NT2/D1 (cell line): ENCODE measurements around the gene ERLEC1.
"Not testable (repeated sequence)": the region's sequence is repeated elsewhere in the genome, so short reads cannot be mapped to it uniquely, and the experiment has no call there.

ENCODE experiments used
- DNase-seq: peaks from one replicate; pipeline ENCODE4 v3.0.0-alpha.2; 2011; ENCODE audit warnings: low read depth, low spot score
- H3K27me3 ChIP-seq: 2 replicates; pipeline ENCODE4 v1.6.0; 2011; ENCODE audit warnings: mild to moderate bottlenecking; ENCODE audit not compliant: insufficient read length, insufficient read depth
- H3K36me3 ChIP-seq: 2 replicates; pipeline ENCODE4 v1.6.1; 2011; ENCODE audit warnings: mild to moderate bottlenecking, low read length, mixed read lengths; ENCODE audit not compliant: insufficient read depth, insufficient read length
- H3K4me1 ChIP-seq: 2 replicates; pipeline ENCODE4 v1.5.1; 2011; ENCODE audit not compliant: insufficient read depth, insufficient read length
- H3K4me3 ChIP-seq: 2 replicates; pipeline ENCODE4 v1.5.1; 2011; ENCODE audit warnings: low read depth; ENCODE audit not compliant: insufficient read length
- H3K9ac ChIP-seq: 2 replicates; pipeline ENCODE4 v1.6.0; 2011; ENCODE audit warnings: low read depth; ENCODE audit not compliant: insufficient read length
- H3K9me3 ChIP-seq: 2 replicates; pipeline ENCODE4 v1.5.1; 2011; ENCODE audit warnings: mild to moderate bottlenecking, low read length; ENCODE audit not compliant: insufficient read depth
- SUZ12 ChIP-seq: IDR thresholded peaks from 2 replicates; pipeline ENCODE4 v1.6.1; 2011; ENCODE audit not compliant: insufficient read length, insufficient read depth; ENCODE audit errors: extremely low read depth
- YY1 ChIP-seq: IDR thresholded peaks from 2 replicates; pipeline ENCODE4 v1.6.1; 2011; ENCODE audit not compliant: insufficient read length, insufficient read depth
- ZNF274 ChIP-seq: IDR thresholded peaks from 2 replicates; pipeline ENCODE4 v1.6.1; 2011; ENCODE audit warnings: mild to moderate bottlenecking, low read depth, low read length

ERLEC1 gene

DNA sequence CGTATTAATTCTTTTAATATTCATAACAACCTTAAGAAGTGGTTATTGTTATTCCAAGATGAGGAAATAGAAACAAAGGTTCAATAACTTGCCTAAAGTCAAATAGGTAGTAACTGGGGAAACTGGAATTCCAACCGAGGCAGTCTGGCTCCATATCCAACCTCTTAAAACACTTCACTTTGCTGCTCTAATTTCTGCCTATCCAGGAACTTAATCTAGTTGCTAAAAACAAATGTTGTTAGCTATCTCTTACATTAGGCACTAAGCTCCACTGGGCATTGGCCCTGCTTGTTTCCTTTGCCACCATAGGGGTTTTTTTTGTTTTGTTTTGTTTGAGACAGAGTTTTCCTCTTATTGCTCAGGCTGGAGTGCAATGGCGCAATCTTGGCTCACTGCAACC, 24.8 kb downstream of the ERLEC1 start:
- Histone ChIP-seq H3K4me1 (no peaks in the 10 kb centered on the region), H3K9ac (no peak overlapping the region), H3K27me3 (no peaks in the 10 kb centered on the region), H3K36me3 (peaks cover 47% of the 10 kb centered on the region), H3K4me3 (no peak overlapping the region), H3K9me3 (no peaks in the 10 kb centered on the region)
- TF ChIP-seq YY1 (no peak), SUZ12 (no peak), ZNF274 (no peak)
- no peak for DNase-seq

DNA sequence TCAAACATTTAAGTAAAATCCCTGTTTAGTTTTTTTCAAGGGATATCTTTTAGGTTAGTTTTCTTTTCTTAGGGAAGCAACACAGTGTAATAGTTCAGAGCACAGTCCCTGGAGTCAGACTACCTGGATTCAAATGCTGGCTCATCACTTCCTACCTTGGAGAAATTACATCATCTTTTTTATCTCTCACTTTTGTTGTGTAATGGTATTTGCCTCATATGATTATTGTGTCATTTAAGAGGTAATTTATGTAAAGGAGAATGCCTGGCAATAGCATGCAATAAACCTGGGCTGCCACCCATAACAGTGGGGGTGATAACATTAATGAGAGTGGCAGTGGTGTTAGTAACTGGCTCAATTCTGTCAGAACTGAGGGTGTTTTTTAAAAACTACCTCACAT, 26.3 kb downstream of the ERLEC1 start:
- Histone ChIP-seq H3K36me3 (peaks cover 46% of the 10 kb centered on the region), H3K9ac (no peak overlapping the region), H3K27me3 (no peaks in the 10 kb centered on the region), H3K4me3 (no peak overlapping the region), H3K9me3 (no peaks in the 10 kb centered on the region), H3K4me1 (no peaks in the 10 kb centered on the region)
- TF ChIP-seq ZNF274 = no peak
- TF ChIP-seq YY1 = no peak
- TF ChIP-seq SUZ12 = no peak
- DNase-seq = no peak

DNA sequence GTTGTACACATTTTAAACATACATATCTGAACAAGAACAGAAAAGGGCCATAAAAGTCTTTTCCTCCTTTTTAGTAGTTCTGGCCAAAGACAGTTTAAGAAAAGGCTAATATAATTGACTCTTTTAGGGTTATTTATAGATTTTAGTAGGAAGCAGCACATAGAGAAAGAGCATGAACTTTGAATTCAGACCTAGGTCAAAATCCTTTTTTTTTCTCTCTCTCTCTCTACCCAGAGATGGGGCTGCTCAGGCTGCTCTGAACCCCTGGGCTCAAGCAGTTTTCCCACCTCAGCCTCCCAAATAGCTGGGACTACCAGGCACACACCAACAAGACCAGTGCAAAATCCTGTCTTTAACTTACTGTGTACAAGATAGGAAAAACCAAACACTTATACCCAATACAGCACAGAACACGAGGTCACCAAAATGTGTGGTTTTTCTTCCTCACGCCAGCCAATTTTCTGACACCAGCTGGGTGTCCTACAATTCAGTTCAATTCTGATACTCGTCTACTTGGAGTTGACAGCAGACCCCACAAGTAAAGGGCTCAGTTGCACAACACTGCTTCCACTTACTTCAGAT, 32.1 kb downstream of the ERLEC1 start:
- no peaks in the 10 kb centered on the region for H3K27me3 ChIP-seq
- DNase-seq = no peak
- no peaks in the 10 kb centered on the region for H3K4me1 ChIP-seq

DNA sequence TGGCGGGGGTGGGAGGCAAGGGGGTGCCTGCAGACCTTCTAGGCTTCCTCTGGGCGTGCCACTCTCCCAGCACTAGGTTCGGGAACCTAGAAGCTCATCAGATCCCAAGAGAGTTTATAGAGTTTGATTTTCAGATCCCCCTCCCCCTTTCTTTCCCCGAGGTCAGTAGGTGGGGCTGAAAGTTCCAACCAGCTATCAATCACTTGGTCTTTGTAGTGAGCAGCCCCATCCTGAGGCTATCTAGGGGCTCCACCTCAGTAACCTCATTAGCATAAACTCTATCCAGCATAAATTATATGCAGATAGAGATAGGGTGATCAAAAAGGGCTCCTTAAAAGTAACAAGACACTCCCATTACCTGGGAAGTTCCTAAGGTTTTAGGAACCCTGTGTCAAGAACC, 32.8 kb downstream of the ERLEC1 start:
- H3K4me1 ChIP-seq = no peaks in the 10 kb centered on the region
- H3K27me3 ChIP-seq = no peaks in the 10 kb centered on the region
- TF ChIP-seq SUZ12 = no peak
- no peak for TF ChIP-seq ZNF274
- no peak for TF ChIP-seq YY1
- no peak for DNase-seq
- H3K9me3 ChIP-seq = no peaks in the 10 kb centered on the region
- peaks cover 16% of the 10 kb centered on the region for H3K36me3 ChIP-seq
- no peak overlapping the region for H3K9ac ChIP-seq
- H3K4me3 ChIP-seq = no peak overlapping the region

More for the DNA sequence above, 32.1 kb downstream of the ERLEC1 start:
- no peak overlapping the region for H3K4me3 ChIP-seq
- no peaks in the 10 kb centered on the region for H3K9me3 ChIP-seq
- H3K9ac ChIP-seq = no peak overlapping the region
- no peak for TF ChIP-seq YY1
- TF ChIP-seq SUZ12 = no peak
- no peak for TF ChIP-seq ZNF274
- peaks cover 17% of the 10 kb centered on the region for H3K36me3 ChIP-seq

DNA sequence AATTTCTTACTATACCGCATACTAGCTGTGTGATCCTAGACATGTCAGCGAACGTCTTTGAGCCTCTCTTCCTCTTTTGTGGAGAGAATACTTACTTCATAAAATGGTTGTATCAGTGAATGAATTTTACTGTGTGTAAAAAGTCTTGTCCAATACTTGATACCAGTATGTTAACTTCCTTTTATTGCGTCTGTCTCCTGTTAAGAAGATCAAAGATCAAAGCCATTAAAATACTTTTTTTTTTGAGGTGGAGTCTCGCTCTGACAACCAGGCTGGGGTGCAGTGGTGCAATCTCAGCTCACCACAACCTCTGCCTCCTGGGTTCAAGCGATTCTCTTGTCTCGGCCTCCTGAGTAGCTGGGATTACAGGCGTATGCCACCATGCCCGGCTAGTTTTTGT, 33.2 kb downstream of the ERLEC1 start:
- DNase-seq = no peak
- TF ChIP-seq ZNF274 (no peak), YY1 (no peak), SUZ12 (no peak)
- H3K9me3 ChIP-seq = no peaks in the 10 kb centered on the region
- no peaks in the 10 kb centered on the region for H3K27me3 ChIP-seq
- H3K9ac ChIP-seq = no peak overlapping the region
- no peaks in the 10 kb centered on the region for H3K4me1 ChIP-seq
- peaks cover 16% of the 10 kb centered on the region for H3K36me3 ChIP-seq
- no peak overlapping the region for H3K4me3 ChIP-seq

DNA sequence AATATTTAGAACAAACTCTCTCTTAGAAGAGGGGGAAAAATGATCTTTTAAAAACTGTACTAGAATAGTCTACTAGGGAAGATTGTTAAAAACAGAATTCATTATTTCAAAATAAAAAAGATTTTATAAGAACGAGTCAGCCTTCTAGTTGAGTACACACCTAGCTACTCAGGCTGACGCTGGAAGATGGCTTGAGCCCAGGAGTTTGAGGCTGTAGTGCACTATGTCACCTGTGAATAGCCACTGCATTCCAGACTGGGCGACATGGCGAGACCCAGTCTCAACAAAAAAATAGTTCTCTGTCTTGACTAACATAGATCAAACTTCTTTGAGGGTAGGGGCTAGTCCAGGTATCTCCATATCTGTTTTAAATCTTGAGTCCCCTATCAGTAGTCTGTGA, 33.9 kb downstream of the ERLEC1 start:
- TF ChIP-seq SUZ12 = no peak
- TF ChIP-seq ZNF274 = no peak
- TF ChIP-seq YY1 = no peak
- Histone ChIP-seq H3K4me1 (no peaks in the 10 kb centered on the region), H3K4me3 (no peak overlapping the region), H3K9me3 (no peaks in the 10 kb centered on the region), H3K9ac (no peak overlapping the region), H3K36me3 (peaks cover 12% of the 10 kb centered on the region), H3K27me3 (no peaks in the 10 kb centered on the region)
- no peak for DNase-seq

DNA sequence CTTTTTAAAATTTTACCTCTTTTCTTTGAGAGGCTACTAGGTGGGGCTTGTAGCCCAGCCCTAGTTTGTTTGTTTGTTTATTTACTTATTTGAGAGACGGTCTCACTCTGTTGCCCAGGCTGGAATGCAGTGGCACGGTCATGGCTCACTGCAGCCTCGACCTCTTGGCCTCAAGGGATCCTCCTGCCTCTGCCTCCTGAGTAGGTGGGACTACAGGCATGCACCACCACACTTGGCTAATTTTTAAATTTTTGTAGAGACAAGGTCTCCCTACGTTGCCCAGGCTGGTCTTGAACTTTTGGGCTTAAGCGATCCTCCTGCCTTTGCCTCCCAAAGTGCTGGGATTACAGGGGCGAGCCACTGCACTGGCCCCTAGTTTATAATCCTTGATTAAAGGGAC, 35.0 kb downstream of the ERLEC1 start:
- H3K9ac ChIP-seq = no peak overlapping the region
- H3K27me3 ChIP-seq = no peaks in the 10 kb centered on the region
- DNase-seq = no peak
- TF ChIP-seq SUZ12 (no peak), ZNF274 (no peak), YY1 (no peak)
- H3K4me1 ChIP-seq = no peaks in the 10 kb centered on the region
- no peaks in the 10 kb centered on the region for H3K9me3 ChIP-seq
- no peak overlapping the region for H3K4me3 ChIP-seq
- H3K36me3 ChIP-seq = peaks cover 9% of the 10 kb centered on the region

DNA sequence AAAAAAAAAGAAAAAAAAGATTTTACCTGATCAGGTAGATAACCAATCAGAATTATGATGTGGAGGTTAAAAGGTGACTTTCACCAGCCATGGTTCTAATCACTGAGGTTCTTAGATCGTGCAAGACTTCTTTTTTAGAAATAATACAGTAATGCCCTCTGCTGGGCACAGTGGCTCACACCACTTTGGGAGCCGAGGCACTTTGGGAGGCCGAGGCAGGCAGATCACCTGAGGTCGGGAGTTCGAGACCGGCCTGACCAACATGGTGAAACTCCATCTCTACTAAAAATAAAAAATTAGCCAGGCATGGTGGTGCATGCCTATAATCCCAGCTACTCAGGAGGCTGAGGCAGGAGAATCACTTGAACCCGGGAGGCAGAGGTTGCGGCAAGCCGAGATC, 36.8 kb downstream of the ERLEC1 start:
- not testable (repeated sequence) for H3K9ac ChIP-seq, H3K27me3 ChIP-seq, H3K9me3 ChIP-seq, H3K4me1 ChIP-seq, H3K36me3 ChIP-seq, H3K4me3 ChIP-seq, DNase-seq
